ENCODE measurements around the gene WDR49. TPM values are rescaled to one million over a fixed set of nuclear protein-coding genes. Genes with fewer than 3 reads are reported as not detected.

Gene WDR49
- total and polyA plus RNA-seq, 11 donors, result 0.03 to 8.7 (median 1.7) TPM

- 59 to 69% (median 64%) methylated on average over 3 of the region's 3 CpGs for WGBS, 4 donors
- Histone ChIP-seq H3K36me3 (no peaks in the 10 kb centered on the region), H3K27ac (no peak overlapping the region), H3K27me3 (no peaks in the 10 kb centered on the region), H3K9me3 (no peaks in the 10 kb centered on the region), H3K4me1 (no peaks in the 10 kb centered on the region), H3K4me3 (no peak overlapping the region)
- ATAC-seq, result no peak
- DNase-seq, result no peak
- no peak for TF ChIP-seq POLR2A (IDR thresholded peaks at IDR 0.05)
- TF ChIP-seq, protein P1, sequence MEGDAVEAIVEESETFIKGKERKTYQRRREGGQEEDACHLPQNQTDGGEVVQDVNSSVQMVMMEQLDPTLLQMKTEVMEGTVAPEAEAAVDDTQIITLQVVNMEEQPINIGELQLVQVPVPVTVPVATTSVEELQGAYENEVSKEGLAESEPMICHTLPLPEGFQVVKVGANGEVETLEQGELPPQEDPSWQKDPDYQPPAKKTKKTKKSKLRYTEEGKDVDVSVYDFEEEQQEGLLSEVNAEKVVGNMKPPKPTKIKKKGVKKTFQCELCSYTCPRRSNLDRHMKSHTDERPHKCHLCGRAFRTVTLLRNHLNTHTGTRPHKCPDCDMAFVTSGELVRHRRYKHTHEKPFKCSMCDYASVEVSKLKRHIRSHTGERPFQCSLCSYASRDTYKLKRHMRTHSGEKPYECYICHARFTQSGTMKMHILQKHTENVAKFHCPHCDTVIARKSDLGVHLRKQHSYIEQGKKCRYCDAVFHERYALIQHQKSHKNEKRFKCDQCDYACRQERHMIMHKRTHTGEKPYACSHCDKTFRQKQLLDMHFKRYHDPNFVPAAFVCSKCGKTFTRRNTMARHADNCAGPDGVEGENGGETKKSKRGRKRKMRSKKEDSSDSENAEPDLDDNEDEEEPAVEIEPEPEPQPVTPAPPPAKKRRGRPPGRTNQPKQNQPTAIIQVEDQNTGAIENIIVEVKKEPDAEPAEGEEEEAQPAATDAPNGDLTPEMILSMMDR (IDR thresholded peaks at IDR 0.05), result no peak
- intact Hi-C loops (cut with DNase I), result no loop called here
Measured at GRCh38 chr3:167554898-167555297, 98.8 kb downstream of the WDR49 start.

DNA sequence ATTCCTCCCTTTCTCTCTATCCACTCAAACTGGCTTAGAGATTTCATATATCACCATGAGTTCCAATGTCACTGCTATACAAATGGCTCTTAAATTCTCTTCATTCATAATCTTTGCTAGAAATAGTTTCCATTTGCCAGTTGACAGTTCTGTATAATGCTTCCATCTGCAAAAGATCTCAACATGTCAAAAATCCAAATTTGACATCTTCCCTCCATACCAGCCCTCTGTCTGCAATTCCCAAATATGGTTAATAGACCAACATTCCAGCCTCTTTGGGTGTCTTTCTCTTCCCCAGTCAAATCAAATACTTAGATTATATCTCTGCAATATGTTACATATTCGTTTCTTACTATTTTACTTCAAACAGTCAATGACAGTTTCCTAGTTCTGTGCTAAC, 115.7 kb downstream of the WDR49 start:
- no peaks in the 10 kb centered on the region for H3K4me1 ChIP-seq
- H3K36me3 ChIP-seq, result no peaks in the 10 kb centered on the region
- peaks cover 0 to 23% (median 3%) of the 10 kb centered on the region in 12 donors for H3K9me3 ChIP-seq
- TF ChIP-seq POLR2A (IDR thresholded peaks at IDR 0.05), result no peak
- TF ChIP-seq, protein P1 (IDR thresholded peaks at IDR 0.05), result no peak
- DNase-seq (no peak), ATAC-seq (no peak)
- WGBS, 4 donors, result 33 to 52% (median 39%) methylated on average over 1 of the region's 1 CpG
- H3K27me3 ChIP-seq, result no peaks in the 10 kb centered on the region
- no peak overlapping the region for H3K4me3 ChIP-seq
- intact Hi-C loops (cut with DNase I), result no loop called here
- no peak overlapping the region for H3K27ac ChIP-seq

GRCh38 chr3:167521006-167521355, 132.8 kb downstream of the WDR49 start:
- intact Hi-C loops (cut with DNase I), result no loop called here
- TF ChIP-seq, protein P1 (IDR thresholded peaks at IDR 0.05), result no peak
- no peak for TF ChIP-seq POLR2A (IDR thresholded peaks at IDR 0.05)
- H3K27ac ChIP-seq, result no peak overlapping the region
- H3K9me3 ChIP-seq, result peaks cover 0 to 19% (median 0%) of the 10 kb centered on the region in 12 donors
- no peak overlapping the region for H3K4me3 ChIP-seq
- H3K27me3 ChIP-seq, result no peaks in the 10 kb centered on the region
- DNase-seq, result no peak
- no peaks in the 10 kb centered on the region for H3K4me1 ChIP-seq
- H3K36me3 ChIP-seq, result no peaks in the 10 kb centered on the region
- no peak for ATAC-seq

DNA sequence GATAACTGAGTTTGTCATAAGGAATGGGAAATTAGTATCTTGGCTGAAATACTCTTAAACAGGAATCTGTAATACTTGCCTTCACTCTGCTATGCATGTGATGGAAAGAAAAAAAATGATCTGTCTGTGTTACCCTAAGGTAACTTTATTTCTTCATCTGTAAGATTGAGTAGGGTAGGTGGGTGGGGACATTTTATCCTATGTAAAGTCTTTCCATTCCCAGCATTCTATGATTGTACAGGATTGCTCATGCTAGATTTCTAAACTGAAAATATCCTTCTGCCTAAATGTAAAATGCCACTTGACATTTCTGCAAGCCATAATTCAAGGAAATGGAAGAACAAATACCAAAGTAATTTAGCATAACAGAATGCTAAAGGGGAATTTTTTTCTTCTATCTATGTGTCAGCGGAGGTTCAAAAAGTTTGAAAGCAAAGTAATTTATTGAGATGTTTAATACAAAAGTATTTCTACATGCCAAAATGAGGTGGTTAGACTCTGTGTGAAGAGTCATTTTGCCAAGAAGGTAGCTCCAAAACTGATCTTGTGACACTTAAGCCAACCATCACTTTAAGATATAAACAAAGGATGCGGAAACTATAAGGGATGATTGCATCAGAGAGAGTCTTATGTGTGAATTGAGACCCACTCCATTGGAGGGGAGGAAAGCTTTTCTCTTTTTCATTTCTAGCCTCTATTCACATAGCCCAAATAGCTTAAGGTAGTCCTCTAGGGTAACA, 133.3 kb downstream of the WDR49 start:
- intact Hi-C loops (cut with DNase I), result no loop called here
- no peak for TF ChIP-seq POLR2A (IDR thresholded peaks at IDR 0.05)
- TF ChIP-seq, protein P1 (IDR thresholded peaks at IDR 0.05), result no peak

More for the DNA sequence above, 133.3 kb downstream of the WDR49 start:
- Histone ChIP-seq H3K9me3 (peaks cover 0 to 19% (median 0%) of the 10 kb centered on the region in 12 donors), H3K27me3 (no peaks in the 10 kb centered on the region), H3K4me3 (no peak overlapping the region), H3K4me1 (no peaks in the 10 kb centered on the region), H3K27ac (no peak overlapping the region), H3K36me3 (no peaks in the 10 kb centered on the region)
- ATAC-seq (no peak), DNase-seq (no peak)
- WGBS, 4 donors, result 92 to 97% (median 95%) methylated on average over 2 of the region's 2 CpGs

All from heart left ventricle (tissue), 16 donors.